GM19238 (cell line): ENCODE data around the gene KCNAB1.
"Not testable (repeated sequence)": the region's sequence is repeated elsewhere in the genome, so short reads cannot be mapped to it uniquely, and the experiment has no call there.

Source experiments
- DNase-seq: peaks from one replicate; pipeline ENCODE4 v3.0.0; 2011; ENCODE audit warnings: low spot score; ENCODE audit not compliant: insufficient read length

KCNAB1 gene

GRCh38 chr3:156176048-156176447 lies 55.7 kb downstream of the KCNAB1 start:
- no peak for DNase-seq

GRCh38 chr3:156176629-156177210 lies 56.3 kb downstream of the KCNAB1 start:
- no peak for DNase-seq

- DNase-seq: no peak
Measured at GRCh38 chr3:156180077-156180476, 59.7 kb downstream of the KCNAB1 start.

- DNase-seq: no peak
Measured at GRCh38 chr3:156181509-156181908, 61.1 kb downstream of the KCNAB1 start.

- no peak for DNase-seq
Measured at GRCh38 chr3:156183396-156183795, 63.0 kb downstream of the KCNAB1 start.

- no peak for DNase-seq
Measured at GRCh38 chr3:156184156-156184555, 63.8 kb downstream of the KCNAB1 start.

GRCh38 chr3:156187146-156187769 lies 66.9 kb downstream of the KCNAB1 start:
- no peak for DNase-seq

GRCh38 chr3:156188757-156189156 lies 68.4 kb downstream of the KCNAB1 start:
- DNase-seq: no peak

GRCh38 chr3:156189927-156190326 lies 69.5 kb downstream of the KCNAB1 start:
- DNase-seq: no peak

- not testable (repeated sequence) for DNase-seq
Measured at GRCh38 chr3:156194945-156195344, 74.6 kb downstream of the KCNAB1 start.

GRCh38 chr3:156197152-156197551 lies 76.8 kb downstream of the KCNAB1 start:
- not testable (repeated sequence) for DNase-seq

GRCh38 chr3:156201411-156202405 lies 81.3 kb downstream of the KCNAB1 start:
- no peak for DNase-seq

- no peak for DNase-seq
Measured at GRCh38 chr3:156206157-156206556, 85.8 kb downstream of the KCNAB1 start.

GRCh38 chr3:156207802-156208685 lies 87.7 kb downstream of the KCNAB1 start:
- no peak for DNase-seq

GRCh38 chr3:156209631-156210335 lies 89.4 kb downstream of the KCNAB1 start:
- no peak for DNase-seq

GRCh38 chr3:156211583-156211982 lies 91.2 kb downstream of the KCNAB1 start:
- DNase-seq: no peak

GRCh38 chr3:156214676-156215075 lies 94.3 kb downstream of the KCNAB1 start:
- no peak for DNase-seq

GRCh38 chr3:156215751-156216150 lies 95.4 kb downstream of the KCNAB1 start:
- no peak for DNase-seq

GRCh38 chr3:156216216-156216615 lies 95.8 kb downstream of the KCNAB1 start:
- DNase-seq: no peak

- DNase-seq: no peak
Measured at GRCh38 chr3:156216852-156217251, 96.5 kb downstream of the KCNAB1 start.
